GM18499 (cell line): ENCODE results near the gene PIKFYVE.

Experiments used
- ATAC-seq: cut with Tn5 transposase; IDR thresholded peaks from one replicate; pipeline ENCODE4 v1.9.1; 2021; ENCODE audit warnings: moderate number of reproducible peaks; ENCODE audit not compliant: insufficient read depth, unreplicated experiment

Gene PIKFYVE

GRCh38 chr2:208406474-208407451 lies 140.7 kb downstream of the PIKFYVE start, which contains the start of gene PTH2R:
Gene PTH2R (plus strand): TSS chr2:208406792. CDS start chr2:208407044, 252 bp downstream.
- no peak for ATAC-seq

GRCh38 chr2:208407667-208408066 lies 141.6 kb downstream of the PIKFYVE start:
- ATAC-seq, result no peak
